Glutamatergic neuron (in vitro differentiated cells): ENCODE results near the gene KCNIP1. TPM values are rescaled to one million over a fixed set of nuclear protein-coding genes. Genes with fewer than 3 reads are reported as not detected.

Experiments used
- DNase-seq: peaks from one replicate; pipeline ENCODE4 v3.0.0; 2022
- H3K27ac Mint-ChIP-seq: one replicate; pipeline ENCODE4 v1.8.0; 2020; ENCODE audit warnings: mild to moderate bottlenecking, mixed read lengths, inconsistent platforms; ENCODE audit not compliant: unreplicated experiment
- H3K27me3 Mint-ChIP-seq: one replicate; pipeline ENCODE4 v1.8.0; 2020; ENCODE audit warnings: mild to moderate bottlenecking, moderate library complexity, mixed read lengths, inconsistent platforms; ENCODE audit not compliant: unreplicated experiment
- H3K36me3 Mint-ChIP-seq: one replicate; pipeline ENCODE4 v1.8.0; 2020; ENCODE audit warnings: mild to moderate bottlenecking, mixed read lengths, inconsistent platforms; ENCODE audit not compliant: unreplicated experiment
- H3K4me1 Mint-ChIP-seq: one replicate; pipeline ENCODE4 v1.8.0; 2020; ENCODE audit warnings: mild to moderate bottlenecking, low read depth, mixed read lengths, inconsistent platforms; ENCODE audit not compliant: unreplicated experiment
- H3K4me3 Mint-ChIP-seq: one replicate; pipeline ENCODE4 v1.8.0; 2020; ENCODE audit warnings: mild to moderate bottlenecking, mixed read lengths, inconsistent platforms; ENCODE audit not compliant: unreplicated experiment
- H3K9me3 Mint-ChIP-seq: one replicate; pipeline ENCODE4 v1.8.0; 2020; ENCODE audit warnings: mild to moderate bottlenecking, moderate library complexity, mixed read lengths, inconsistent platforms; ENCODE audit not compliant: unreplicated experiment
- total RNA-seq: library from RNA; stranded (reverse); fragmentation: NEBNext Ultra II Directional; extraction: Animal tissue kit (Norgen Biotek cat#: 25700); gene quantifications from one replicate; pipeline ENCODE4 v1.2.1, GENCODE V29; 2021; ENCODE audit not compliant: unreplicated experiment
- TF ChIP-seq, protein P1 (sequence below): fragments of 200-600 bp; sonication (generic); IDR thresholded peaks from one replicate; pipeline ENCODE4 v1.5.0; 2021; ENCODE audit not compliant: partially characterized antibody, unreplicated experiment

KCNIP1 gene
- total RNA-seq, 1 donor from 2014 or later = 0.47 TPM

GRCh38 chr5:170630711-170631141 is 126.9 kb downstream of the KCNIP1 start:
- no peaks in the 10 kb centered on the region for H3K36me3 Mint-ChIP-seq
- peaks cover 45% of the 10 kb centered on the region for H3K4me1 Mint-ChIP-seq
- no peak for DNase-seq
- H3K27ac Mint-ChIP-seq = no peak overlapping the region
- peaks cover 23% of the 10 kb centered on the region for H3K27me3 Mint-ChIP-seq
- TF ChIP-seq, protein P1, sequence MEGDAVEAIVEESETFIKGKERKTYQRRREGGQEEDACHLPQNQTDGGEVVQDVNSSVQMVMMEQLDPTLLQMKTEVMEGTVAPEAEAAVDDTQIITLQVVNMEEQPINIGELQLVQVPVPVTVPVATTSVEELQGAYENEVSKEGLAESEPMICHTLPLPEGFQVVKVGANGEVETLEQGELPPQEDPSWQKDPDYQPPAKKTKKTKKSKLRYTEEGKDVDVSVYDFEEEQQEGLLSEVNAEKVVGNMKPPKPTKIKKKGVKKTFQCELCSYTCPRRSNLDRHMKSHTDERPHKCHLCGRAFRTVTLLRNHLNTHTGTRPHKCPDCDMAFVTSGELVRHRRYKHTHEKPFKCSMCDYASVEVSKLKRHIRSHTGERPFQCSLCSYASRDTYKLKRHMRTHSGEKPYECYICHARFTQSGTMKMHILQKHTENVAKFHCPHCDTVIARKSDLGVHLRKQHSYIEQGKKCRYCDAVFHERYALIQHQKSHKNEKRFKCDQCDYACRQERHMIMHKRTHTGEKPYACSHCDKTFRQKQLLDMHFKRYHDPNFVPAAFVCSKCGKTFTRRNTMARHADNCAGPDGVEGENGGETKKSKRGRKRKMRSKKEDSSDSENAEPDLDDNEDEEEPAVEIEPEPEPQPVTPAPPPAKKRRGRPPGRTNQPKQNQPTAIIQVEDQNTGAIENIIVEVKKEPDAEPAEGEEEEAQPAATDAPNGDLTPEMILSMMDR = no peak
- no peak overlapping the region for H3K4me3 Mint-ChIP-seq
- H3K9me3 Mint-ChIP-seq = peaks cover 22% of the 10 kb centered on the region

GRCh38 chr5:170631466-170632195 is 127.8 kb downstream of the KCNIP1 start:
- H3K4me3 Mint-ChIP-seq = no peak overlapping the region
- H3K27ac Mint-ChIP-seq = no peak overlapping the region
- H3K9me3 Mint-ChIP-seq = peaks cover 19% of the 10 kb centered on the region
- peaks cover 23% of the 10 kb centered on the region for H3K27me3 Mint-ChIP-seq
- TF ChIP-seq, protein P1 = no peak
- peaks cover 42% of the 10 kb centered on the region for H3K4me1 Mint-ChIP-seq
- DNase-seq = peak; percentile 68
- H3K36me3 Mint-ChIP-seq = no peaks in the 10 kb centered on the region

DNA sequence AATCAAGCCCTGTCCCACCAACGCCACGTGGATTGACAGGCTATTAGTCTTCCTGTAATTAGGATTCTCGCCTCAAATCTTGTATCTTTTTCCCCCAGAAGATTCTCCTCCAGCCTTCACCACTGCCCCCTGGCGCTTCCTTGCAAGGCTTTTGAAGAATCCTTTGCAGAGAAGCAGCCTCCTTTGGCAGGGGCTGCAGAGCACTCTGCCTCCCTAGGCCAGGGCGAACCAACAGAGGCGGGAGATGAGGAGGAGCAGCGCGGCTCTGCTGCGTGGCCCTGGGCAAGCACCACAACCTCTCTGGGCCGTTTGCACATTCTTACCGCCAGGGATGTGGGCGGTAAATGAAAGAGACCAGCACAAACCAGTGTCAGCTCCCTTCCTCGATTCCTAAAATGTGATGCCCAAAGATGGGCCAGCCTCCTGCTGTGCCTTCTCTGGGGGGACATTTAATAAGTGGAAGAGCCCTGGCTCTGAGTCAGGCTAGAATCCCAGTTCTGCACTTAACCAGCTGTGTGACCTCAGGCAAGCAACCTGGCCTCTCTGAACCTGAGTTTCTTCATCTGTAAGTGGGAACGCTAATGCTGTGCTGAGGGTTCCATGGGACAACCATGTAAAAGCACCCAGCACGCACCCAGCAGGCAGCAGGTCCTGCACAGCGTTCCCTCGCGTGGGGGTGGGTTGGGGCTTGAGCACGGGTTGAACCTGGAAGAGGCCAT is 128.6 kb downstream of the KCNIP1 start:
- TF ChIP-seq, protein P1 = no peak
- Mint-ChIP-seq H3K9me3 (peaks cover 17% of the 10 kb centered on the region), H3K36me3 (no peaks in the 10 kb centered on the region), H3K27ac (no peak overlapping the region), H3K4me1 (peaks cover 37% of the 10 kb centered on the region), H3K4me3 (no peak overlapping the region), H3K27me3 (peaks cover 19% of the 10 kb centered on the region)
- no peak for DNase-seq

- TF ChIP-seq, protein P1 = peak; percentile 99
- Mint-ChIP-seq H3K9me3 (peaks cover 15% of the 10 kb centered on the region), H3K27me3 (peaks cover 19% of the 10 kb centered on the region), H3K27ac (no peak overlapping the region), H3K36me3 (no peaks in the 10 kb centered on the region), H3K4me3 (peak overlapping the region; percentile 82), H3K4me1 (peaks cover 32% of the 10 kb centered on the region)
- peak; percentile 88 for DNase-seq
Measured at GRCh38 chr5:170632985-170633234, 129.1 kb downstream of the KCNIP1 start.
